Esophagus muscularis mucosa (tissue), 4 donors: ENCODE results near the gene PSMB7.

Experiments used
- EP300 ChIP-seq: sonication (generic); formaldehyde crosslinking; IDR thresholded peaks from one replicate; pipeline ENCODE4 v1.6.1; 2017; ENCODE audit warnings: antibody characterized with exemption
- POLR2A ChIP-seq: fragments of 450-650 bp; IDR thresholded peaks from one replicate; pipeline ENCODE4 v1.6.1; 2017; ENCODE audit warnings: antibody characterized with exemption, moderate library complexity, mild to moderate bottlenecking, low read depth
- POLR2AphosphoS5 ChIP-seq, 2 donors: sonication (generic); formaldehyde crosslinking; IDR thresholded peaks; one replicate each; pipeline ENCODE4 v1.6.1; 2017; ENCODE audit warnings: antibody characterized with exemption in 2 of 2
- TF ChIP-seq, protein P1 (sequence below), 3 experiments: fragments of 200-600 bp in 2 of 3; fragments of 450-650 bp in 1 of 3; sonication (generic) in 2 of 3; IDR thresholded peaks; one replicate each; pipeline ENCODE4 v1.5.1; 2017 to 2019; ENCODE audit warnings: antibody characterized with exemption in 3 of 3, mild to moderate bottlenecking in 2 of 3, moderate library complexity in 1 of 3

DNA sequence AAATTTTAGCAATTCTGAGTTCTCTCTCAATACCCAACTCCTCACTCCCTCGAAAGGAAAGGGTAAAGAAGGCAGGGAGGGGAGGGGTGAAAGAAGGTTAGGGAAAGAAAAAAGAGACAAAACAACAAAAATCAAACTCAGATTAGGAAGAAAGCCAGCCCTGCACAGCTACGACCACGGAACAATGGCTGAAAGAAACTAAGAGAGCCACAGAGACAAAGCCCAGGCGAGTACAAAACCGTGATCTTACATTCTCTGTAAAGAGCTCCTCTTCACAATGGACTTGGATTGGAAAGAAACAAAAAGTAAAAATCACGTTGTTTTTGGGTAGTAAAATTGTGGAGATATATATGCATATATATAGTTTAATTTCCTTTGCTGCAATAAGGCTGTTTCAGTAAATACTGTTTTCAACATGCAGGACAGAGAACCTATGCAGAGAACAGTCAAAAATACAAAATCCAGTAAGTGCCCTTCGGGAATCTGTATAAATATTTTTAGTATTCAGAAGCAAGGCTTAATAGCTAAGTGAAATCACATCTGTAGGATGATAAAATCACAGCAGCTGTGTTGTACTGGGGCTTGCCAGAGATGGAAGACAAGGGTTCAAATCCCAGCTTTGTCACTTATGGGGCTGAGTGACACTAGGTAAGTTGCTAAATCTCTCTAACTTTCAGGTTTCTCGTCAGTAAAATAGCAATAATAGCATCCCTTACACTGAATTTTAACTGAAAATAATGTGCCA is 16.9 kb downstream of the PSMB7 start:
- TF ChIP-seq, protein P1, sequence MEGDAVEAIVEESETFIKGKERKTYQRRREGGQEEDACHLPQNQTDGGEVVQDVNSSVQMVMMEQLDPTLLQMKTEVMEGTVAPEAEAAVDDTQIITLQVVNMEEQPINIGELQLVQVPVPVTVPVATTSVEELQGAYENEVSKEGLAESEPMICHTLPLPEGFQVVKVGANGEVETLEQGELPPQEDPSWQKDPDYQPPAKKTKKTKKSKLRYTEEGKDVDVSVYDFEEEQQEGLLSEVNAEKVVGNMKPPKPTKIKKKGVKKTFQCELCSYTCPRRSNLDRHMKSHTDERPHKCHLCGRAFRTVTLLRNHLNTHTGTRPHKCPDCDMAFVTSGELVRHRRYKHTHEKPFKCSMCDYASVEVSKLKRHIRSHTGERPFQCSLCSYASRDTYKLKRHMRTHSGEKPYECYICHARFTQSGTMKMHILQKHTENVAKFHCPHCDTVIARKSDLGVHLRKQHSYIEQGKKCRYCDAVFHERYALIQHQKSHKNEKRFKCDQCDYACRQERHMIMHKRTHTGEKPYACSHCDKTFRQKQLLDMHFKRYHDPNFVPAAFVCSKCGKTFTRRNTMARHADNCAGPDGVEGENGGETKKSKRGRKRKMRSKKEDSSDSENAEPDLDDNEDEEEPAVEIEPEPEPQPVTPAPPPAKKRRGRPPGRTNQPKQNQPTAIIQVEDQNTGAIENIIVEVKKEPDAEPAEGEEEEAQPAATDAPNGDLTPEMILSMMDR (IDR thresholded peaks at IDR 0.05), result no peak
- TF ChIP-seq POLR2A (no peak), POLR2AphosphoS5 (IDR thresholded peaks at IDR 0.05) (no peak), EP300 (no peak)
